Heart left ventricle (tissue), 13 donors: ENCODE results near the gene GOLGA6L2.
"Not testable (repeated sequence)": the region's sequence is repeated elsewhere in the genome, so short reads cannot be mapped to it uniquely, and the experiment has no call there.

Source experiments
- CTCF ChIP-seq, 12 donors: fragments of 200-600 bp; sonication (generic) in 4 of 12; IDR thresholded peaks; one replicate each; pipeline versions ENCODE4 v1.5.0 to v1.8.0; 2018 to 2022; ENCODE audit warnings: antibody characterized with exemption in 12 of 12, mild to moderate bottlenecking in 5 of 12
- POLR2A ChIP-seq, 2 donors: fragments of 450-650 bp; IDR thresholded peaks; one replicate each; pipeline ENCODE4 v1.6.1; 2017; ENCODE audit warnings: antibody characterized with exemption in 2 of 2, mild to moderate bottlenecking in 2 of 2, moderate library complexity in 2 of 2
- donor health status: ischemic (EF 13 %, LVEDD 7.1; RV severe dilation, severe dysfunction).
- donor health status: DM: no; HTN: yes; CAD: no.
- donor health status: DM: no; HTN: no; CAD: no.
- donor health status: ischemic (EF 25% LVEDD 6.9; RV normal size, moderate dysfunction).
- donor health status: ischemic (EF 25% LVEDD 5.7; RV mildly dilated, moderate dysfunction).
- donor health status: ischemic (EF 35%, LVEDD 5.7; RV mildly dilated, moderate dysfunction).
- donor health status: nonischemic (EF 11% LVEDD 7.7; RV severe dilation, severe dysfunction).
- donor health status: DM: yes; HTN: yes; CAD: no.
- donor health status: PGD.
- donor health status: ischemic (EF 29% LVEDD 5.4; RV normal size, mild dysfunction).
- donor health status: nonischemic (EF 23%, LVEDD 6.1; RV moderate dilation, normal function).

- not testable (repeated sequence) for TF ChIP-seq CTCF, POLR2A (IDR thresholded peaks at IDR 0.05)
Observed at GRCh38 chr15:23434699-23435098, 12.3 kb downstream of the GOLGA6L2 start.
